WTC11 (cell line): ENCODE data around the gene COL12A1.

Source experiments
- AFF4 ChIP-seq: sonication (generic); formaldehyde crosslinking; IDR thresholded peaks from 2 replicates; pipeline ENCODE4 v1.8.1; 2023; ENCODE audit warnings: mild to moderate bottlenecking, missing genetic modification reagents, borderline replicate concordance
- ATF2 ChIP-seq: sonication (generic); formaldehyde crosslinking; IDR thresholded peaks from 2 replicates; pipeline ENCODE4 v1.8.1; 2022; ENCODE audit warnings: low read depth, missing genetic modification reagents, borderline replicate concordance
- ATF3 ChIP-seq: sonication (generic); formaldehyde crosslinking; conservative IDR thresholded peaks from 2 replicates; pipeline ENCODE4 v1.8.1; 2022; ENCODE audit warnings: mild to moderate bottlenecking, missing genetic modification reagents
- CTCF ChIP-seq: fragments of 200-600 bp; IDR thresholded peaks from 2 replicates; pipeline ENCODE4 v1.8.0; 2022; ENCODE audit warnings: antibody characterized with exemption
- FOXK1 ChIP-seq: sonication (generic); formaldehyde crosslinking; IDR thresholded peaks from 2 replicates; pipeline ENCODE4 v1.8.0; 2022; ENCODE audit warnings: mild to moderate bottlenecking, moderate library complexity, missing genetic modification reagents
- IRF2 ChIP-seq: sonication (generic); formaldehyde crosslinking; IDR thresholded peaks from 2 replicates; pipeline ENCODE4 v1.8.0; 2022; ENCODE audit warnings: low read depth, missing genetic modification reagents, borderline replicate concordance
- JUN ChIP-seq: sonication (generic); formaldehyde crosslinking; IDR thresholded peaks from 2 replicates; pipeline ENCODE4 v1.8.0; 2023; ENCODE audit warnings: mild to moderate bottlenecking, missing genetic modification reagents
- KAT7 ChIP-seq: sonication (generic); formaldehyde crosslinking; IDR thresholded peaks from 2 replicates; pipeline ENCODE4 v1.8.1; 2023; ENCODE audit warnings: missing genetic modification reagents, mild to moderate bottlenecking, borderline replicate concordance
- PREB ChIP-seq: sonication (generic); formaldehyde crosslinking; IDR thresholded peaks from 2 replicates; pipeline ENCODE4 v1.8.1; 2022; ENCODE audit warnings: mild to moderate bottlenecking, missing genetic modification reagents, moderate library complexity, borderline replicate concordance
- STAT6 ChIP-seq: sonication (generic); formaldehyde crosslinking; conservative IDR thresholded peaks from 2 replicates; pipeline ENCODE4 v1.8.1; 2023; ENCODE audit warnings: mild to moderate bottlenecking, low read depth, missing genetic modification reagents, moderate library complexity
- TEAD4 ChIP-seq: sonication (generic); formaldehyde crosslinking; IDR thresholded peaks from 2 replicates; pipeline ENCODE4 v1.8.0; 2022; ENCODE audit warnings: mild to moderate bottlenecking, missing genetic modification reagents
- USF1 ChIP-seq: sonication (generic); formaldehyde crosslinking; IDR thresholded peaks from 2 replicates; pipeline ENCODE4 v1.8.0; 2022; ENCODE audit warnings: mild to moderate bottlenecking, missing genetic modification reagents
- ZNF121 ChIP-seq: sonication (generic); formaldehyde crosslinking; IDR thresholded peaks from 2 replicates; pipeline ENCODE4 v1.8.0; 2023; ENCODE audit warnings: missing genetic modification reagents
- ZNF232 ChIP-seq: sonication (generic); formaldehyde crosslinking; IDR thresholded peaks from 2 replicates; pipeline ENCODE4 v1.8.0; 2022; ENCODE audit warnings: mild to moderate bottlenecking, missing genetic modification reagents

GRCh38 chr6:75124983-75125382 is 80.9 kb downstream of the COL12A1 start:
- no peak for TF ChIP-seq ZNF232 (CRISPR knock-in tag)
- no peak for TF ChIP-seq CTCF
- TF ChIP-seq IRF2 (CRISPR knock-in tag): no peak
- no peak for TF ChIP-seq AFF4
- no peak for TF ChIP-seq ATF2 (CRISPR knock-in tag)
- TF ChIP-seq KAT7: no peak
- TF ChIP-seq TEAD4 (CRISPR knock-in tag): no peak
- no peak for TF ChIP-seq USF1 (CRISPR knock-in tag)
- TF ChIP-seq ATF3 (CRISPR knock-in tag): no peak
- no peak for TF ChIP-seq STAT6 (CRISPR knock-in tag)
- no peak for TF ChIP-seq JUN
- no peak for TF ChIP-seq PREB
- TF ChIP-seq FOXK1: no peak
- no peak for TF ChIP-seq ZNF121 (CRISPR knock-in tag)
